Stimulated activated CD4-positive, alpha-beta T cell treated with anti-CD3 and anti-CD28 coated beads, Interleukin-4, amount 100 ng/mL, for 1 hour (primary cell): Measurements from ENCODE around the gene EFNB1.
"Not testable (repeated sequence)": the region's sequence is repeated elsewhere in the genome, so short reads cannot be mapped to it uniquely, and the experiment has no call there.

ENCODE experiments used
- DNase-seq: peaks from one replicate; pipeline ENCODE4 v3.0.0-alpha.2; 2020

EFNB1 gene

DNA sequence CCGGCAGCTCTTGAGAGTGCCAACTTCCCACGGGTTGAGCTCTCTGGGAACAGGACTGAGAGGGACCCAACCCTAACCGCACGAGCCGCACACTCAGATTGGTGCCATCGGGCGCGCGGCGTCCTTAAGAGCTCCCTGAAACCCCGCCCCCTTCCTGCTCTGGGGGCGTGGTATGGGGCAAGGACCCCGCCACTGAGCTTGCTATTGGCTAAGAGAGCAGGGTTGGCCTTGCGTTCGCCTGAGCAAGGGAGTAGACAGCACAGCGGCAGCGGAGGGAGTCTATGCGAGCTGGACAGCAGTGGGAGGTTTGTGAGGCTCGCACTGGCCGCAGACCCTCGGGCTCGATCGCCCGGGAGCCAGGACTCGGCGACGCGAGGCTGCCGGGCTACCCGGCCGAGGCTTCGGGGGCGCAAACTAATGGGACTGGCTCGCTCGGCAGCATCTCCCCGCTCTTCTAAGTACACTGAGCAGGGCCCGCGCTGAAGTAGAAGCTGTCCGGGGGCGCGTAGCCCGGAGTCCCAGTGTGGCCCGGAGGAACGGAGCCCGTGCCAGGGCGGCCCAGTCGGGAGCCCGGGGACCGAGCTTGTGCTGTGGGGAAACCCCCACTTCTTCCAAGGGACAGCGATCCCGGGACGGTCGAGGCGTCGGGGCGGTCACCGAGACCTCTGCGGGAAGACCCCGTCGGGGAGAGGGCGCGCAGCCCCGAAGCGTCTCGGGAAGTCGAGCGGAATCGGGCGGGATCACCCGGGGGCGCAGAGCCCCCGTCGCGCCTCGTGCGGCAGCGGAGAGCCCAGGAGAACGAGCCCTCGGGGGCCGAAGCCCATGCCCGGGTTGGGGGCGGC is at the start of gene EFNB1:
TSS of gene EFNB1 (plus strand) at position 282 of the 842 bp plus-strand sequence. CDS start 756 bp downstream, outside the sequence.
- DNase-seq = peak; percentile 81

GRCh38 chrX:68781295-68781694 is 47.5 kb upstream of the EFNB1 start:
- DNase-seq = not testable (repeated sequence)

DNA sequence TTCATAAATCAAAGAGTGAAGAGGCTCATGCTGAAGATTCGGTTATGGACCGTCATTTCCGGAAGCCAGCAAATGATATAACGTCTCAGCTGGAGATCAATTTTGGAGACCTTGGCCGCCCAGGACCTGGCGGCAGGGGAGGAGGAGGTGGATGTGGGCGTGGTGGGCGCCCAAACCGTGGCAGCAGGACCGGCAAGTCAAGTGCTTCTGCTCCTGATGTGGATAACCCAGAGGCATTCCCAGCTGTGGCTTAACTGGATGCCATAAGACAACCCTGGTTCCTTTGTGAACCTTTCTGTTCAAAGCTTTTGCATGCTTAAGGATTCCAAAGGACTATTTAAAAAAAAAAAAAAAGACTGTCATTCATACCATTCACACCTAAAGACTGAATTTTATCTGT is 44.0 kb upstream of the EFNB1 start:
- no peak for DNase-seq

GRCh38 chrX:68786581-68786980 is 42.2 kb upstream of the EFNB1 start:
- DNase-seq = not testable (repeated sequence)

DNA sequence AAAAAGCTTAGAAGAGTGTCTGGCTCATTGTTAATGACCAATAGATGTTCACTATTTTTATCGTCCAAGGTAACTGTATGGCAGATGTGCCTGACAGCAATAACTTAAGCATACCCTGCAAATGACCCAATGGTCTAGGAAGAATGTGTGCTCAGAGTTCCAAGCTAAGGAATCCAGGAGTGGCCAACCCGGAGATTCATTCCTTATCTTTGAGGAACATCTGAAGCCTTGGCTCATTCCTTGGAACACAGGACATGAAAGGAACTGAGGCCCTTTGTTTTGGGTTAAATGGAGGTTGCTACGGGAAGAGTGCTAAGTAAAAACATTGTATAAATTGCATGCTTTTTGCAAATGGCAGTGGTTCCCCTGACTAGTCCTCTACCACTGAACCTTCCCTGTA is 38.9 kb upstream of the EFNB1 start:
- DNase-seq = no peak

DNA sequence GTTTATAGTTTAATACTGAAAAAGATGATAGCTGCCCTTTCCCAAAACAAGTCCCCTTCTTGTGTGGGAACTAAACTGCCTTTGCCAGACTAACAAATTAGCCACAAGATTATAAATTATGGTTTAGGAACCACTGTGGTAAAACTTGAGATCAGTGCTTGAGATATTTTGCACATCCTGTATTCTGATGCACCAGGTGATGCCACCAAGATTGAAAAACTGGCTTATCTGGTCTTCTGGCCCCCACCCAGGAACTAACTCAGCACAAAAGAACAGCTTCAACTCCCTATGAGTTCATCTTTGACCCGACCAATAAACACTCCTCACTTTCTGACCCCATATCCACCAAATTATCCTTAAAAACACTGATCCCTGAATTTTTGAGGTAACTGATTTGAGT is 36.7 kb upstream of the EFNB1 start:
- no peak for DNase-seq

- no peak for DNase-seq
These were observed 34.4 kb upstream of the EFNB1 start for GRCh38 chrX:68794461-68794860.

- no peak for DNase-seq
These were observed 33.1 kb upstream of the EFNB1 start for GRCh38 chrX:68795741-68796140.

DNA sequence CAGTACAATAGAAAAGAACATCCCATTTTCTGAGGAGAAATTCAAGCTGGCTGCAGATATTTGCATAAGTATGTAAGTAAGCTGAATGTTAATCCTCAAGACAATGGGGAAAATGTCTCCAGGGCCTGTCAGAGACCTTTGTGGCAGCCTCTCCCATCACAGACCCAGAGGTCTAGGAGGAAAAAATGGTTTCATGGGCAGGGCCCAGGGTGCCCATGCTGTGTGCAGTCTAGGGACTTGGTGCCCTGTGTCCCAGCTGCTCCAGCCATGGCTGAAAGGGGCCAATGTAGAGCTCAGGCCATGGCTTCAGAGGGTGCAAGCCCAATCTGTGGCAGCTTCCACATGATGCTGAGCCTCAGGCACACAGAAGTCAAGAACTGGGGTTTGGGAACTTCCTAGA is 30.4 kb upstream of the EFNB1 start:
- not testable (repeated sequence) for DNase-seq

DNA sequence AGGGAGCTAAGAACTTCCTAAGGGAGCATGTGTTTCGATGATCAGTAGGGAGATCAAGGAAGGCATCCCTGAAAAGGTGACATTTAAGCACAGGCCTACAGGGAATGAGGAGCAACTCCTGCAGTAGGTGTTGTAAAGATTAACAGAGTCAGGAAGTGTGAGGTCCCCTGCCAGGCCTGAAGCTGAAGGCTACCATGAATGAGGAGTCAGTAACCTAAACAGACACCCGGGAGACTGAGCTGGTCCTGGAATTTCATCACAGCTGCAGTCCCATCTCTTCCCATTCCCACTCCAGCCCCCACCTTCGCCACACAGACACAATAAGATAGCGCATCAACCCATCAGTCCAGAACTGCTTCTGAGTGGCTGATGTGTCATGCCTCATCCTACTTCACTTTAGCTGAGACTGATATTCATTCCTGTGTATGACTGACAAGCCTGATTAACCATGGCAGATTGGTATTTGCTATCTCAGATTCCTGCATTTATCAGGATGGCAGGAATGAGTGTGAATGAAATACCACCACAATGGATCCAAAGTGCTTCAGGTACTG is 27.0 kb upstream of the EFNB1 start:
- no peak for DNase-seq

GRCh38 chrX:68807818-68808217 is 21.0 kb upstream of the EFNB1 start:
- no peak for DNase-seq

DNA sequence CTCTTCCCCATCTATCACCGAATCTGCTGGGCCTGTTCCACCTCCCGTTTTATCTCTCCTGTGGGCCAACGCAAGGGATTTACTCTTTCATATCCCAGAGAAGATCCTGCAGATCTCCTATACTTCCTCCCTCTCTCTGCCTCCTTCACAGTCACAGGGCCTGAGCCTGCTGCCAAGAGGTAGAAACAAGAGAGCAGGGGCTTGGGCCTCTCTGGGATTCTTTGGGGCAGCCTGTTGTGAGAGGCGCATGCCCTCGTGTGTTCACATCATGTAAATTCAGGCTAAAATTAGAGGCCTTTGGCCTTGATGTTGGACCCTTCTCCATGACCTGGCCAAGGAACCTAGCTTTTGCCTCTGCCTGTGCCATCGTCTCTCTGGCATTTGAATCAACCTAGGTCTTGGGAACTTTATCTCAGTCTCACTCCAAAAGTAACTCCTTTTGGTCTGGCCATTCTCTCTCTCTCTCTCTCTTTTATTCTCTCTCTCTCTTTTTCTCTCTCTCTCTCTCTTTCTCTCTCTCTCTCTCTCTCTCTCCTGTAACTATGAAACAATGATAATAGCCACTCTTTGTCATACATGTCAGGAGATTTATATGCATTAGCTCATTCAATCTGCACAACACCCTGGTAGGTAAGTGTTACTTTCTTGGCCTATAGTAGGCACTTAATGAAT is 20.0 kb upstream of the EFNB1 start:
- DNase-seq = no peak

- no peak for DNase-seq
These were observed 8.2 kb upstream of the EFNB1 start for GRCh38 chrX:68820476-68821110.

DNA sequence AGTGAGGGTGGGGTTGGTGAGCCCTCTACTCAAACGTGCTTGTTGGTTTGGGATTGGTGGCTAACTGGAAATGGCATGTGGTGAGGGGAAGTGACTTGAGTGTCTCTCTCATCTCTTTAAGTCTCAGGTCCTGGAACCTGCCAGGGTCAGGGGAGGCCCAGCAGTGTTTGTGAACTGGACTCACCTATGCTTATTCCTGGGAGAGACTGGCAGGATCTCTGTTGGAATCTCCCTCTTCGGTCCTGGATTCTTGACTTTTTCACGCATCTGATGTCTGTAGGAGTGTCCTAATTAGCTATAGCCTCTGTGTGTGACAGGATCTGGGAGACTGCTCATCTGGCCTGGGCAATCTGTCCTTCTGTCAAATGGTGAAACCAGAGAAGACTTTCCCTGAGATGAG is 7.2 kb upstream of the EFNB1 start:
- DNase-seq = no peak

GRCh38 chrX:68822641-68823410 is 6.0 kb upstream of the EFNB1 start:
- DNase-seq = no peak

- DNase-seq = no peak
These were observed 5.2 kb upstream of the EFNB1 start for GRCh38 chrX:68823413-68824151.

DNA sequence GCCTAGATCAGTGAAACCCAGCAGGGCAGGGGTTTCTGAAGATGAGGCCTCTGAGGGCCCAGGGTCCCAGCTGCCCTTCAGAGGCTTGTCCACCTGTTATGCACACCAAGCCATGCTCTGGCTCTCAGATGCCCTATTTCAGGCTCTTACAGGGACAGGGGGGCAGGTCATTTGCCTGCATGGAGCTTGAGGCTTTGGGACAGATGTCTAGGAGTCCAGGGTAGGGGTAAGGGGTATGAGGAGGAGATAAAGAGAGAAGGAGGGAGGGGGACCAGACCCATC is 4.7 kb upstream of the EFNB1 start:
- DNase-seq = no peak

DNA sequence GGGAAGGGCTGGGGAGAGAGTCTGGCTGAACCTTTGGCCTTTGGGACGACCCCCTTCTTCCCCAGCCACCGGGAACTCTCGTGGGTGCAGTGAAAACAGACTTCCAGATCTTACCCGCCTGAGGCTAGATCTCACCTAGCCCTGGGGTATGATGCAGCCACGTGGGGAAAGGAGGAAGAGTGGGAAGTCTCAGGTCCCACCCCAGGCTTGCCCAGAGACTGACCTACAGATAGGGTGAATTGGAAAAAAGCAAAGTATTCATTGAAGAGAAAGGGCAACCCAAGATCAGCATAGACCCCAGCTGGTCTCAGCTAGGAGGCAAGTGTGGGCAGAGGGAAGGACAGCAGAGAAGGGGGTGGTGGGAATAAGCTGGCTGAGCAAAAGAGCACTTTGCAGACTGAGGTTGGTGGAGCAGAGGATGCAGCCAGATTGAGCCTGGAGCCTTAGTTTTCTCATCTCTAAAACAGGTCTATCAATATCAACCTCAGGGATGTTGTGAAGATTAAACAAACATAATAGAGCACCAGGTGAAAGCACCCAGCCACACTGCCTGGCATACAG is 4.2 kb upstream of the EFNB1 start:
- no peak for DNase-seq

DNA sequence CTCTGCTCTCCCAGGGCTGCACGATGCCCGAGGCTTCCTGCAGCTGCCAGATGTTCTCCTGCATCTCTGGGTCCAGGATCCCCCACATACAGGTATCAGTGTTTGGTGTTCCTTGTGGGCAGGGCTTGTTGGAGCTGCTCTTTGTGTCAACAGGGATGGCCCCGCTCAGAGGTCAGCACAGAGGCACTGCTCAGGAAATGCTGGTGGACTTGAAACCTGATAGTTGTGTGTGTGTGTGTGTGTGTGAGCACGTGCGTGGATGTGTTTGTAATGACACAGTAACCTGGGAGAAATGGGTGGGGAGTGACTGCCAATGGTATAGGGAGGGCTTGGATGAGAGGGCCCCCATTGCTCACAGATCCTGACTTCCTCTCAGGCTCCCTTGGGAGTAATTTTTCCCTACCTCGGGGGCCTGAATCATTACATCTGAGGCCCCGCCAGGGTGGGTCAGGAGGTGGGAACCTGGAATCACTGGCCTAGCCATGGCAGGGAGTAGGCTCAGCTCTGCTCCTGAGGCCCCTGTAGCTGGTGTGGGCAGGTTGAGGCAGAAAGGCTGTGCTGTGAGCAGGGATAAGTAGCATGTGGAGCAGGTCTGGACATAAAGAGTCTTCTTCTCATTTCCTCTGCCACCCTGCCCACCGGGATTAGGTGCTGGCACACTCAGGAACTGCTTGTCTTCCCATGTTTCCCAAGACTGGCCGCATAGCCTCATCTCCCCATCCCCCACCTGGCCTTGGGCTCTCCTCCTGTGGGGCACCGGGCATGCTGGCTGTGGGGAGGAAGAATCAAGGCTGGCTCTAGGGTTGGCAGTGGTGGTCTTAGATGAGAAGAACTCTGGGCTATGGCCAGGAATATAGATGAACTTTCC is 2.5 kb upstream of the EFNB1 start:
- no peak for DNase-seq

- no peak for DNase-seq
These were observed 1.6 kb upstream of the EFNB1 start for GRCh38 chrX:68827256-68827655.
